ENCODE results near the gene SDHB. TPM values are rescaled to one million over a fixed set of nuclear protein-coding genes. Genes with fewer than 3 reads are reported as not detected.

SDHB gene
- total and polyA plus RNA-seq, 10 of the 15 experiments (the other 5 are each of a cell fraction or from before 2014, with no cell fraction given), result 101 to 319 (median 188) TPM

DNA sequence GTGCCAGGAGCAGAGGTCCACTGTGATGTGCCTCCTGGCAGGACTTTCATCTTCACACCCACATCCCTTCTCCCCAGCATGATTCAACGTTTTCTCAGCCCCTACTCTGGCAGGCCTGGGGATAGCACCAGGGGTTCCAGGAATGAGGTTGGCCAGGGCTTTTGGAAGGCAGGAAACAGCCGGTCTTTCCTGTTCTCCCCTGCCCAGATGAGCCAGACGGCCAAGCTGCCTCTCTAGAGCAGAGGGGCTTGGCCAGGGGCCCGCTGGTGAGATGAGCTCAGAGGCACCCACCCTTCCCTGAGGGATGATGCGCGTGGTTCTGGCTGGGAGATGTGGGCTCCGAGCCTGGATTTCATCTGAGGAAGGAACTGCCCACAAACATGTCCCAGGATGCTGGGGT lies 69.1 kb downstream of the SDHB start:
- H3K4me2 ChIP-seq (ENCODE audit: control insufficient read depth, insufficient read depth), result no peak overlapping the region
- H2AFZ ChIP-seq (ENCODE audit: control insufficient read depth, low read depth, low read length), result no peak overlapping the region
- H4K20me1 ChIP-seq (ENCODE audit: control insufficient read depth, insufficient read depth), result no peaks in the 10 kb centered on the region
- H3K9ac ChIP-seq (ENCODE audit: control insufficient read depth, insufficient read depth, low read length), result no peak overlapping the region
- 54% methylated on average over 7 of the region's 7 CpGs for WGBS (ENCODE audit: insufficient coverage, insufficient replicate concordance, low lambda C conversion rate, missing lambda C conversion rate)
- no peaks in the 10 kb centered on the region for H3K9me3 ChIP-seq (replicated peaks; ENCODE audit: control insufficient read depth, insufficient read depth, low read length)
- BruUV-seq (replicated peaks), result no TSS peak
- H3K79me2 ChIP-seq (ENCODE audit: control insufficient read depth, insufficient read depth, low read length), result no peaks in the 10 kb centered on the region
- in situ Hi-C loops (cut with MboI) (no loop called here), intact Hi-C loops (cut with micrococcal nuclease; ENCODE audit: unreplicated experiment) (no loop called here)
- ChIA-PET RAD21 (ENCODE audit: unreplicated experiment) (interaction anchor here (0.6 kb wide), 1 partner anchor 14 kb away, joined by 3 read pairs; no protein-coding TSS in a partner anchor), SMC1A (ENCODE audit: uncharacterized antibody, unreplicated experiment) (no interaction called here), POLR2A (no interaction called here), CTCF (interaction anchor here (1.0 to 1.2 kb wide), 2 partner anchors 22 to 24 kb away, joined by 3 to 5 read pairs; no protein-coding TSS in a partner anchor)
- H3K36me3 ChIP-seq (ENCODE audit: control insufficient read depth in 2 of 2, insufficient read depth in 2 of 2, low read length in 1 of 2), result no peaks in the 10 kb centered on the region
- H3K4me3 ChIP-seq, result no peak overlapping the region
- peaks cover 5 to 8% of the 10 kb centered on the region in 2 experiments; a peak in 3 of 4 replicates for H3K27me3 ChIP-seq (replicated peaks in 1 of 2; ENCODE audit: control insufficient read depth in 2 of 2, insufficient read depth in 2 of 2, low read length in 1 of 2)
- no peaks in the 10 kb centered on the region for H3K4me1 ChIP-seq (ENCODE audit: control insufficient read depth, insufficient read depth, low read length)
- FAIRE-seq (no peak), ATAC-seq (no peak), DNase-seq (ENCODE audit: low read depth, low spot score) (no peak)
- H3K27ac ChIP-seq (ENCODE audit: control insufficient read depth, insufficient read depth), result no peak overlapping the region
- TF ChIP-seq CBFB (IDR thresholded peaks at IDR 0.05; ENCODE audit: low read depth), result no peak
- TF ChIP-seq NFYB (IDR thresholded peaks at IDR 0.05; ENCODE audit: insufficient read depth, low read depth, low read length), result no peak
- TF ChIP-seq ZNF384 (IDR thresholded peaks at IDR 0.05; ENCODE audit: borderline replicate concordance, low read depth, low read length), result no peak
- no peak for TF ChIP-seq ZNF207 (IDR thresholded peaks at IDR 0.05; ENCODE audit: borderline replicate concordance)
- TF ChIP-seq IRF4 (IDR thresholded peaks at IDR 0.05; ENCODE audit: low read depth, low read length), result no peak
- TF ChIP-seq FOXM1 (IDR thresholded peaks at IDR 0.05; ENCODE audit: low read depth, low read length), result no peak
- TF ChIP-seq, protein P1, sequence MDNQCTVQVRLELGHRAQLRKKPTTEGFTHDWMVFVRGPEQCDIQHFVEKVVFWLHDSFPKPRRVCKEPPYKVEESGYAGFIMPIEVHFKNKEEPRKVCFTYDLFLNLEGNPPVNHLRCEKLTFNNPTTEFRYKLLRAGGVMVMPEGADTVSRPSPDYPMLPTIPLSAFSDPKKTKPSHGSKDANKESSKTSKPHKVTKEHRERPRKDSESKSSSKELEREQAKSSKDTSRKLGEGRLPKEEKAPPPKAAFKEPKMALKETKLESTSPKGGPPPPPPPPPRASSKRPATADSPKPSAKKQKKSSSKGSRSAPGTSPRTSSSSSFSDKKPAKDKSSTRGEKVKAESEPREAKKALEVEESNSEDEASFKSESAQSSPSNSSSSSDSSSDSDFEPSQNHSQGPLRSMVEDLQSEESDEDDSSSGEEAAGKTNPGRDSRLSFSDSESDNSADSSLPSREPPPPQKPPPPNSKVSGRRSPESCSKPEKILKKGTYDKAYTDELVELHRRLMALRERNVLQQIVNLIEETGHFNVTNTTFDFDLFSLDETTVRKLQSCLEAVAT (IDR thresholded peaks at IDR 0.05), result no peak
- TF ChIP-seq FOS (IDR thresholded peaks at IDR 0.05; ENCODE audit: borderline replicate concordance, extremely low read depth, insufficient read length), result no peak
- TF ChIP-seq JUNB (IDR thresholded peaks at IDR 0.05), result no peak
- no peak for TF ChIP-seq CBX5 (IDR thresholded peaks at IDR 0.05; ENCODE audit: low read depth)
- TF ChIP-seq, protein P2, sequence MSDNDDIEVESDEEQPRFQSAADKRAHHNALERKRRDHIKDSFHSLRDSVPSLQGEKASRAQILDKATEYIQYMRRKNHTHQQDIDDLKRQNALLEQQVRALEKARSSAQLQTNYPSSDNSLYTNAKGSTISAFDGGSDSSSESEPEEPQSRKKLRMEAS (IDR thresholded peaks at IDR 0.05; ENCODE audit: low read depth, low read length), result no peak
- TF ChIP-seq SIX5 (IDR thresholded peaks at IDR 0.05; ENCODE audit: low read depth, low read length, severe bottlenecking), result no peak
- TF ChIP-seq MYB (IDR thresholded peaks at IDR 0.05; ENCODE audit: borderline replicate concordance, low read depth, low read length), result no peak
- TF ChIP-seq SUZ12 (IDR thresholded peaks at IDR 0.05; ENCODE audit: unreplicated experiment), result no peak
- TF ChIP-seq, protein P3, sequence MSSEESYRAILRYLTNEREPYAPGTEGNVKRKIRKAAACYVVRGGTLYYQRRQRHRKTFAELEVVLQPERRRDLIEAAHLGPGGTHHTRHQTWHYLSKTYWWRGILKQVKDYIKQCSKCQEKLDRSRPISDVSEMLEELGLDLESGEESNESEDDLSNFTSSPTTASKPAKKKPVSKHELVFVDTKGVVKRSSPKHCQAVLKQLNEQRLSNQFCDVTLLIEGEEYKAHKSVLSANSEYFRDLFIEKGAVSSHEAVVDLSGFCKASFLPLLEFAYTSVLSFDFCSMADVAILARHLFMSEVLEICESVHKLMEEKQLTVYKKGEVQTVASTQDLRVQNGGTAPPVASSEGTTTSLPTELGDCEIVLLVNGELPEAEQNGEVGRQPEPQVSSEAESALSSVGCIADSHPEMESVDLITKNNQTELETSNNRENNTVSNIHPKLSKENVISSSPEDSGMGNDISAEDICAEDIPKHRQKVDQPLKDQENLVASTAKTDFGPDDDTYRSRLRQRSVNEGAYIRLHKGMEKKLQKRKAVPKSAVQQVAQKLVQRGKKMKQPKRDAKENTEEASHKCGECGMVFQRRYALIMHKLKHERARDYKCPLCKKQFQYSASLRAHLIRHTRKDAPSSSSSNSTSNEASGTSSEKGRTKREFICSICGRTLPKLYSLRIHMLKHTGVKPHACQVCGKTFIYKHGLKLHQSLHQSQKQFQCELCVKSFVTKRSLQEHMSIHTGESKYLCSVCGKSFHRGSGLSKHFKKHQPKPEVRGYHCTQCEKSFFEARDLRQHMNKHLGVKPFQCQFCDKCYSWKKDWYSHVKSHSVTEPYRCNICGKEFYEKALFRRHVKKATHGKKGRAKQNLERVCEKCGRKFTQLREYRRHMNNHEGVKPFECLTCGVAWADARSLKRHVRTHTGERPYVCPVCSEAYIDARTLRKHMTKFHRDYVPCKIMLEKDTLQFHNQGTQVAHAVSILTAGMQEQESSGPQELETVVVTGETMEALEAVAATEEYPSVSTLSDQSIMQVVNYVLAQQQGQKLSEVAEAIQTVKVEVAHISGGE (CRISPR knock-in tag; IDR thresholded peaks at IDR 0.05), result no peak
- TF ChIP-seq NR2C2 (IDR thresholded peaks at IDR 0.05; ENCODE audit: borderline replicate concordance, control insufficient read depth, insufficient read length, low read depth), result no peak
- TF ChIP-seq SMARCA5 (IDR thresholded peaks at IDR 0.05), result no peak
- TF ChIP-seq, protein P4, sequence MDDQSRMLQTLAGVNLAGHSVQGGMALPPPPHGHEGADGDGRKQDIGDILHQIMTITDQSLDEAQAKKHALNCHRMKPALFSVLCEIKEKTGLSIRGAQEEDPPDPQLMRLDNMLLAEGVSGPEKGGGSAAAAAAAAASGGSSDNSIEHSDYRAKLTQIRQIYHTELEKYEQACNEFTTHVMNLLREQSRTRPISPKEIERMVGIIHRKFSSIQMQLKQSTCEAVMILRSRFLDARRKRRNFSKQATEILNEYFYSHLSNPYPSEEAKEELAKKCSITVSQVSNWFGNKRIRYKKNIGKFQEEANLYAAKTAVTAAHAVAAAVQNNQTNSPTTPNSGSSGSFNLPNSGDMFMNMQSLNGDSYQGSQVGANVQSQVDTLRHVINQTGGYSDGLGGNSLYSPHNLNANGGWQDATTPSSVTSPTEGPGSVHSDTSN (IDR thresholded peaks at IDR 0.05; ENCODE audit: insufficient replicate concordance, low read depth, low read length), result no peak
- TF ChIP-seq CREM (IDR thresholded peaks at IDR 0.05; ENCODE audit: low read depth), result no peak

All from GM12878 (cell line).